ENCODE data around the gene TDRD15.
A peak's percentile ranks its signal among the peaks of the same experiment; 100 is the strongest.

The TDRD15 gene

DNA sequence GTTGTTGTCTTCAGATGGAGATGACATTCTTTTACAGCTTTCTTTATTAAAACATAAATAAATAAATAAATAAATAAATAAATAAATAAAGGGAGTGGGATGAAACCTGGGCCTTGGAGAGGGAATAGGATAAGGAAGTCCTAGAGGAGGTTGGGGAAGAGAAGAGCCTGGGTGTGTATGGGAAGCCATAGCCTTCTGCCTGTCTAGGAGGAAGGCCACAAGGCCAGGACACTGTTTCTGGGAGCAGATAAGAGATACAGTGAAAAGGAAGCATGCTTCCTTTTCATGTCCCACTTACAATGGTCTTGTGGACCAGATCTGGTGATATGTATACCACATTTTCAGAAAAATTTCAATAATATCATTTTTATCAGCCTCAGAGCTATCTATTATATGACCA, 6.1 kb upstream of the TDRD15 start:
- H3K4me1 ChIP-seq (ENCODE audit: control insufficient read depth, insufficient read depth, low read length), result no peaks in the 10 kb centered on the region
- H3K27ac ChIP-seq (ENCODE audit: extremely low read depth, low read depth, low read length), result no peak overlapping the region
- POLR2A ChIA-PET, result no interaction called here
- no peaks in the 10 kb centered on the region for H3K36me3 ChIP-seq (ENCODE audit: control insufficient read depth in 2 of 2, insufficient read depth in 1 of 2, low read length in 2 of 2)
- CTCF ChIA-PET, result interaction anchor here (0.6 to 5.2 kb wide), 18 partner anchors 9 to 500 kb away, joined by 3 to 35 read pairs (median 4); partner anchors contain the start of gene APOB
- H3K9me3 ChIP-seq (ENCODE audit: control insufficient read depth, insufficient read depth, low read depth, low read length), result no peaks in the 10 kb centered on the region
- H3K4me3 ChIP-seq (ENCODE audit: low read depth, low read length), result no peak overlapping the region
- TF ChIP-seq SCRT1 (tag by site-specific recombination; IDR thresholded peaks at IDR 0.05; ENCODE audit: borderline replicate concordance), result no peak
- TF ChIP-seq ZNF707 (tag by site-specific recombination; IDR thresholded peaks at IDR 0.05), result no peak
- peak; percentile 40; the same call in 1 of the 2 replicates for TF ChIP-seq ZNF140 (tag by site-specific recombination; IDR thresholded peaks at IDR 0.05)
- TF ChIP-seq ZNF423 (tag by site-specific recombination; IDR thresholded peaks at IDR 0.05), result no peak
- no peak for TF ChIP-seq ZNF510 (tag by site-specific recombination; IDR thresholded peaks at IDR 0.05; ENCODE audit: insufficient replicate concordance)
- TF ChIP-seq ZNF626 (tag by site-specific recombination; IDR thresholded peaks at IDR 0.05), result no peak
- TF ChIP-seq SCRT2 (tag by site-specific recombination; IDR thresholded peaks at IDR 0.05), result no peak
- TF ChIP-seq ZNF776 (tag by site-specific recombination; IDR thresholded peaks at IDR 0.05; ENCODE audit: borderline replicate concordance), result no peak
- TF ChIP-seq, protein P1, sequence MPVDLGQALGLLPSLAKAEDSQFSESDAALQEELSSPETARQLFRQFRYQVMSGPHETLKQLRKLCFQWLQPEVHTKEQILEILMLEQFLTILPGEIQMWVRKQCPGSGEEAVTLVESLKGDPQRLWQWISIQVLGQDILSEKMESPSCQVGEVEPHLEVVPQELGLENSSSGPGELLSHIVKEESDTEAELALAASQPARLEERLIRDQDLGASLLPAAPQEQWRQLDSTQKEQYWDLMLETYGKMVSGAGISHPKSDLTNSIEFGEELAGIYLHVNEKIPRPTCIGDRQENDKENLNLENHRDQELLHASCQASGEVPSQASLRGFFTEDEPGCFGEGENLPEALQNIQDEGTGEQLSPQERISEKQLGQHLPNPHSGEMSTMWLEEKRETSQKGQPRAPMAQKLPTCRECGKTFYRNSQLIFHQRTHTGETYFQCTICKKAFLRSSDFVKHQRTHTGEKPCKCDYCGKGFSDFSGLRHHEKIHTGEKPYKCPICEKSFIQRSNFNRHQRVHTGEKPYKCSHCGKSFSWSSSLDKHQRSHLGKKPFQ (tag by site-specific recombination; IDR thresholded peaks at IDR 0.05), result no peak
- TF ChIP-seq, protein P2, sequence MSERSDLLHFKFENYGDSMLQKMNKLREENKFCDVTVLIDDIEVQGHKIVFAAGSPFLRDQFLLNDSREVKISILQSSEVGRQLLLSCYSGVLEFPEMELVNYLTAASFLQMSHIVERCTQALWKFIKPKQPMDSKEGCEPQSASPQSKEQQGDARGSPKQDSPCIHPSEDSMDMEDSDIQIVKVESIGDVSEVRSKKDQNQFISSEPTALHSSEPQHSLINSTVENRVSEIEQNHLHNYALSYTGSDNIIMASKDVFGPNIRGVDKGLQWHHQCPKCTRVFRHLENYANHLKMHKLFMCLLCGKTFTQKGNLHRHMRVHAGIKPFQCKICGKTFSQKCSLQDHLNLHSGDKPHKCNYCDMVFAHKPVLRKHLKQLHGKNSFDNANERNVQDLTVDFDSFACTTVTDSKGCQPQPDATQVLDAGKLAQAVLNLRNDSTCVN (tag by site-specific recombination; optimal IDR thresholded peaks at IDR 0.05), result no peak
- TF ChIP-seq GLIS1 (tag by site-specific recombination; IDR thresholded peaks at IDR 0.05), result no peak
- no peak for TF ChIP-seq ZNF132 (tag by site-specific recombination; IDR thresholded peaks at IDR 0.05; ENCODE audit: borderline replicate concordance)
- TF ChIP-seq ZSCAN16 (tag by site-specific recombination; IDR thresholded peaks at IDR 0.05), result no peak
- TF ChIP-seq ZNF350 (tag by site-specific recombination; IDR thresholded peaks at IDR 0.05), result no peak
- no peak for TF ChIP-seq SP7 (tag by site-specific recombination; IDR thresholded peaks at IDR 0.05)
- peak; percentile 42 for TF ChIP-seq ZNF555 (tag by site-specific recombination; conservative IDR thresholded peaks at IDR 0.05)
- no peak for TF ChIP-seq ZNF202 (tag by site-specific recombination; IDR thresholded peaks at IDR 0.05; ENCODE audit: borderline replicate concordance)
- no peak for TF ChIP-seq ZSCAN30 (tag by site-specific recombination; IDR thresholded peaks at IDR 0.05)
- TF ChIP-seq ZNF394 (tag by site-specific recombination; IDR thresholded peaks at IDR 0.05; ENCODE audit: borderline replicate concordance), result 0 out of 2 replicates have a peak, but pooled peaks have one; percentile 46
- TF ChIP-seq ZNF121 (tag by site-specific recombination; IDR thresholded peaks at IDR 0.05), result no peak
- no peak for TF ChIP-seq ZNF560 (tag by site-specific recombination; IDR thresholded peaks at IDR 0.05; ENCODE audit: borderline replicate concordance)
- TF ChIP-seq ZFP37 (tag by site-specific recombination; IDR thresholded peaks at IDR 0.05), result no peak
- TF ChIP-seq, protein P3, sequence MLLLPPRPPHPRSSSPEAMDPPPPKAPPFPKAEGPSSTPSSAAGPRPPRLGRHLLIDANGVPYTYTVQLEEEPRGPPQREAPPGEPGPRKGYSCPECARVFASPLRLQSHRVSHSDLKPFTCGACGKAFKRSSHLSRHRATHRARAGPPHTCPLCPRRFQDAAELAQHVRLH (tag by site-specific recombination; IDR thresholded peaks at IDR 0.05), result no peak
- TF ChIP-seq, protein P4, sequence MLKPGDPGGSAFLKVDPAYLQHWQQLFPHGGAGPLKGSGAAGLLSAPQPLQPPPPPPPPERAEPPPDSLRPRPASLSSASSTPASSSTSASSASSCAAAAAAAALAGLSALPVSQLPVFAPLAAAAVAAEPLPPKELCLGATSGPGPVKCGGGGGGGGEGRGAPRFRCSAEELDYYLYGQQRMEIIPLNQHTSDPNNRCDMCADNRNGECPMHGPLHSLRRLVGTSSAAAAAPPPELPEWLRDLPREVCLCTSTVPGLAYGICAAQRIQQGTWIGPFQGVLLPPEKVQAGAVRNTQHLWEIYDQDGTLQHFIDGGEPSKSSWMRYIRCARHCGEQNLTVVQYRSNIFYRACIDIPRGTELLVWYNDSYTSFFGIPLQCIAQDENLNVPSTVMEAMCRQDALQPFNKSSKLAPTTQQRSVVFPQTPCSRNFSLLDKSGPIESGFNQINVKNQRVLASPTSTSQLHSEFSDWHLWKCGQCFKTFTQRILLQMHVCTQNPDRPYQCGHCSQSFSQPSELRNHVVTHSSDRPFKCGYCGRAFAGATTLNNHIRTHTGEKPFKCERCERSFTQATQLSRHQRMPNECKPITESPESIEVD (tag by site-specific recombination; IDR thresholded peaks at IDR 0.05), result no peak
- TF ChIP-seq ZNF791 (tag by site-specific recombination; IDR thresholded peaks at IDR 0.05), result no peak
- TF ChIP-seq OSR2 (tag by site-specific recombination; IDR thresholded peaks at IDR 0.05), result no peak
- TF ChIP-seq, protein P5, sequence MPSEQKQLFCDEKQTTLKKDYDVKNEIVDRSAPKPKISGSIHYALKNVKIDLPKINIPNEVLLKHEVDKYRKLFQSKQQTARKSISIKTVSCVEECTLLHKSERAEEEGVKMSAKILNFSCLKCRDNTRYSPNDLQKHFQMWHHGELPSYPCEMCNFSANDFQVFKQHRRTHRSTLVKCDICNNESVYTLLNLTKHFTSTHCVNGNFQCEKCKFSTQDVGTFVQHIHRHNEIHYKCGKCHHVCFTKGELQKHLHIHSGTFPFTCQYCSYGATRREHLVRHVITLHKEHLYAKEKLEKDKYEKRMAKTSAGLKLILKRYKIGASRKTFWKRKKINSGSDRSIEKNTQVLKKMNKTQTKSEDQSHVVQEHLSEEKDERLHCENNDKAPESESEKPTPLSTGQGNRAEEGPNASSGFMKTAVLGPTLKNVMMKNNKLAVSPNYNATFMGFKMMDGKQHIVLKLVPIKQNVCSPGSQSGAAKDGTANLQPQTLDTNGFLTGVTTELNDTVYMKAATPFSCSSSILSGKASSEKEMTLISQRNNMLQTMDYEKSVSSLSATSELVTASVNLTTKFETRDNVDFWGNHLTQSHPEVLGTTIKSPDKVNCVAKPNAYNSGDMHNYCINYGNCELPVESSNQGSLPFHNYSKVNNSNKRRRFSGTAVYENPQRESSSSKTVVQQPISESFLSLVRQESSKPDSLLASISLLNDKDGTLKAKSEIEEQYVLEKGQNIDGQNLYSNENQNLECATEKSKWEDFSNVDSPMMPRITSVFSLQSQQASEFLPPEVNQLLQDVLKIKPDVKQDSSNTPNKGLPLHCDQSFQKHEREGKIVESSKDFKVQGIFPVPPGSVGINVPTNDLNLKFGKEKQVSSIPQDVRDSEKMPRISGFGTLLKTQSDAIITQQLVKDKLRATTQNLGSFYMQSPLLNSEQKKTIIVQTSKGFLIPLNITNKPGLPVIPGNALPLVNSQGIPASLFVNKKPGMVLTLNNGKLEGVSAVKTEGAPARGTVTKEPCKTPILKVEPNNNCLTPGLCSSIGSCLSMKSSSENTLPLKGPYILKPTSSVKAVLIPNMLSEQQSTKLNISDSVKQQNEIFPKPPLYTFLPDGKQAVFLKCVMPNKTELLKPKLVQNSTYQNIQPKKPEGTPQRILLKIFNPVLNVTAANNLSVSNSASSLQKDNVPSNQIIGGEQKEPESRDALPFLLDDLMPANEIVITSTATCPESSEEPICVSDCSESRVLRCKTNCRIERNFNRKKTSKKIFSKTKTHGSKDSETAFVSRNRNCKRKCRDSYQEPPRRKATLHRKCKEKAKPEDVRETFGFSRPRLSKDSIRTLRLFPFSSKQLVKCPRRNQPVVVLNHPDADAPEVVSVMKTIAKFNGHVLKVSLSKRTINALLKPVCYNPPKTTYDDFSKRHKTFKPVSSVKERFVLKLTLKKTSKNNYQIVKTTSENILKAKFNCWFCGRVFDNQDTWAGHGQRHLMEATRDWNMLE (tag by site-specific recombination; conservative IDR thresholded peaks at IDR 0.05; ENCODE audit: low read depth), result peak; percentile 38; the same call in 1 of the 2 replicates
- TF ChIP-seq ZNF658 (tag by site-specific recombination; IDR thresholded peaks at IDR 0.05), result no peak
- no peak for TF ChIP-seq ZNF514 (tag by site-specific recombination; IDR thresholded peaks at IDR 0.05)
- no peak for TF ChIP-seq REPIN1 (tag by site-specific recombination; IDR thresholded peaks at IDR 0.05; ENCODE audit: low read depth)
